Left ventricle myocardium inferior (tissue), 1 donor: ENCODE measurements around the gene CHI3L1. TPM values are rescaled to one million over a fixed set of nuclear protein-coding genes. Genes with fewer than 3 reads are reported as not detected.

Experiments used
- DNase-seq: peaks from one replicate; pipeline ENCODE4 v3.0.0-alpha.2; 2020
- H3K27ac ChIP-seq: fragments of 200-600 bp; replicated peaks from 2 replicates; pipeline ENCODE4 v1.8.0; 2021
- H3K27me3 ChIP-seq: fragments of 200-600 bp; 2 replicates; pipeline ENCODE4 v1.8.0; 2021; ENCODE audit warnings: low read depth
- H3K36me3 ChIP-seq: fragments of 200-600 bp; 2 replicates; pipeline ENCODE4 v1.8.0; 2021
- H3K4me1 ChIP-seq: fragments of 200-600 bp; 2 replicates; pipeline ENCODE4 v1.8.0; 2021
- H3K4me3 ChIP-seq: fragments of 200-600 bp; 2 replicates; pipeline ENCODE4 v1.8.0; 2021; ENCODE audit warnings: mild to moderate bottlenecking, moderate library complexity
- H3K9me3 ChIP-seq: fragments of 200-600 bp; replicated peaks from 2 replicates; pipeline ENCODE4 v1.8.0; 2021
- CTCF ChIP-seq: fragments of 200-600 bp; IDR thresholded peaks from 2 replicates; pipeline ENCODE4 v1.8.0; 2021; ENCODE audit warnings: antibody characterized with exemption, mild to moderate bottlenecking, borderline replicate concordance
- intact Hi-C: fragments of 100-400 bp; cut with micrococcal nuclease; formaldehyde crosslinking; loops from one replicate; pipeline ENCODE4 v1.11.0; 2022
- total RNA-seq: library from RNA; stranded (reverse); fragmentation: NEBNext Ultra II Directional; extraction: Animal tissue kit (Norgen Biotek cat#: 25700); gene quantifications from one replicate; pipeline ENCODE4 v1.2.1, GENCODE V29; 2021
- donor health status: DM: no; HTN: yes; CAD: no; lungs with severe emphysema.

CHI3L1 gene
- total RNA-seq, 1 donor from 2014 or later: not detected

- intact Hi-C loops: no loop called here
- Histone ChIP-seq H3K27me3 (peaks cover 16% of the 10 kb centered on the region), H3K4me1 (peaks cover 6% of the 10 kb centered on the region), H3K9me3 (no peaks in the 10 kb centered on the region), H3K4me3 (no peak overlapping the region), H3K36me3 (no peaks in the 10 kb centered on the region), H3K27ac (no peak overlapping the region)
- no peak for DNase-seq
- TF ChIP-seq CTCF: no peak
These were observed 4.4 kb upstream of the CHI3L1 start for GRCh38 chr1:203190949-203191348.

- peaks cover 16% of the 10 kb centered on the region for H3K27me3 ChIP-seq
- DNase-seq: no peak
- H3K36me3 ChIP-seq: no peaks in the 10 kb centered on the region
- H3K9me3 ChIP-seq: no peaks in the 10 kb centered on the region
- TF ChIP-seq CTCF: no peak
- H3K4me1 ChIP-seq: peaks cover 6% of the 10 kb centered on the region
- H3K4me3 ChIP-seq: no peak overlapping the region
- intact Hi-C loops: no loop called here
- H3K27ac ChIP-seq: no peak overlapping the region
These were observed 3.4 kb upstream of the CHI3L1 start for GRCh38 chr1:203189951-203190352.

DNA sequence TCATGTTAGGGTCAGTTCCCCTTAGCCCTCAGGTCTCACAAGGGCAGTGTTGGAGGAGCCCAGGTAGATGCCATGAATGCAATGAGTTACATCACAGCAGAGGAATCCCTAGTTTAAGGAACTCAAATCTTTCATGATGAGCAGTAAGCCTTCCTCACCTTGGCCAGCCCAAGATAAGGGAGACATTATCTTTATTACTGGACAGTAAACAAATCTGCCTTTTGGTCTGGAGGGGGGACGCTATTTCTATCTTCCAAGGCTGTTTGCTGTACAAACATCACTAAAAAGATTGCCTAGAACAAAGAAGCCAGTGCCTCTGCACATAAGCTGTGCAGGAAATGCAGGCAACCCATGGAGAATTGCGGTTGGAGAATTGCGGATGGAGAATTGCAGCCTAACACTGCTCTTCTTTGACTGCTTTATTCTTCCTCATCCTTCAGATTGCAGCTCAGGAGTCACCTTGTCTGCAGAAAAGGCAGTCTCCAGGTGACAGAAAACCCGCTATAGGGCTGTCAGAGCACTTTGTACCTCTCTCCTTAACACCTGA lies 2.3 kb upstream of the CHI3L1 start:
- no peak overlapping the region for H3K4me3 ChIP-seq
- peaks cover 16% of the 10 kb centered on the region for H3K27me3 ChIP-seq

DNA sequence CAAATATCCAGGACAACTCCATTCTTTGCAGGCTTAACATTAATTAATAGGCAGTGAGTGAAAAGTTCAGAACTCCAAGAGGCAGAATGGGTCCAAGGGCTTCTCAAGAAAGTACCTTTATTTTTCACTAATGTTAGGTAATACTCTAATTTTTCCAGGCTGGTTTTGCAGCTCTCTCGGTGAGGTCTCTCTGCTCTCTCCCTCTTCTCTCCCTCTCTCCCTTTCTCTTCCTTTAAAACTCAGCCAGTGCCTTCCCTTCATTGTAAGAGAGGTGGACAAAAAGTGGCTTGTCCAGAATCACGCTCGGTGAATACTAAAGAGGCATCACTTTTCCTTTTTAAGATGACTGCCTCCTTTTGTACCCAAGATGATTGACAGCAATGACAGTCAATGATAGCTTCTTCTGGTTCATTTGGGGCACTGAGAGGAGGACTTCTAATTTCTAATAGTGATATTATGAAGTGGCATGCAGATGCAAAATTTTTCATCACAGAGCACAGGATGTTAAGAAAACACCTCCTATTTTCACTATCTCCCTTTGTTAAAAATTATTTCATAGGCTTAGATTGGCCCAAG lies 1.3 kb upstream of the CHI3L1 start:
- Histone ChIP-seq H3K27ac (no peak overlapping the region), H3K4me1 (peaks cover 6% of the 10 kb centered on the region), H3K9me3 (no peaks in the 10 kb centered on the region), H3K27me3 (peaks cover 16% of the 10 kb centered on the region), H3K4me3 (no peak overlapping the region), H3K36me3 (no peaks in the 10 kb centered on the region)
- TF ChIP-seq CTCF: no peak
- intact Hi-C loops: no loop called here
- DNase-seq: no peak

More for the DNA sequence above, 2.3 kb upstream of the CHI3L1 start:
- Histone ChIP-seq H3K36me3 (no peaks in the 10 kb centered on the region), H3K4me1 (peaks cover 6% of the 10 kb centered on the region), H3K27ac (no peak overlapping the region), H3K9me3 (no peaks in the 10 kb centered on the region)
- DNase-seq: no peak
- TF ChIP-seq CTCF: no peak
- intact Hi-C loops: no loop called here

GRCh38 chr1:203187304-203187685 lies 791 bp upstream of the CHI3L1 start:
- Histone ChIP-seq H3K4me3 (no peak overlapping the region), H3K27me3 (peaks cover 14% of the 10 kb centered on the region), H3K9me3 (no peaks in the 10 kb centered on the region), H3K36me3 (no peaks in the 10 kb centered on the region), H3K4me1 (peaks cover 6% of the 10 kb centered on the region), H3K27ac (no peak overlapping the region)
- TF ChIP-seq CTCF: no peak
- intact Hi-C loops: no loop called here
- DNase-seq: no peak
